Measurements from ENCODE around the gene CRABP1. TPM values are rescaled to one million over a fixed set of nuclear protein-coding genes. Genes with fewer than 3 reads are reported as not detected.

CRABP1 gene
- total RNA-seq, 4 donors from 2014 or later = not detected

GRCh38 chr15:78315686-78316282 lies 24.4 kb upstream of the CRABP1 start:
- intact Hi-C loops (cut with DNase I) = no loop called here
- whole genome bisulfite sequencing, 2 donors = 67 to 78% methylated on average over 7 of the region's 7 CpGs

GRCh38 chr15:78316283-78317083 lies 23.7 kb upstream of the CRABP1 start:
- intact Hi-C loops (cut with DNase I) = no loop called here
- 25 to 64% methylated on average over 4 to 13 of the region's 17 CpGs for WGBS, 2 donors
- DNase-seq = no peak

More at GRCh38 chr15:78315686-78316282, 24.4 kb upstream of the CRABP1 start:
- Histone ChIP-seq H3K4me1 (no peaks in the 10 kb centered on the region), H3K27ac (no peak overlapping the region), H3K36me3 (no peaks in the 10 kb centered on the region), H3K27me3 (peaks cover 0 to 10% (median 0%) of the 10 kb centered on the region in 4 donors), H3K9me3 (no peaks in the 10 kb centered on the region), H3K4me3 (no peak overlapping the region)
- no peak for DNase-seq
- TF ChIP-seq CTCF (IDR thresholded peaks at IDR 0.05) (peak in 1 of 6 experiments; percentile 11), POLR2A (IDR thresholded peaks at IDR 0.05) (no peak)

GRCh38 chr15:78317145-78317836 lies 22.9 kb upstream of the CRABP1 start:
- Histone ChIP-seq H3K36me3 (no peaks in the 10 kb centered on the region), H3K4me1 (no peaks in the 10 kb centered on the region), H3K9me3 (no peaks in the 10 kb centered on the region), H3K27ac (no peak overlapping the region), H3K4me3 (no peak overlapping the region), H3K27me3 (peaks cover 0 to 5% (median 0%) of the 10 kb centered on the region in 4 donors)
- TF ChIP-seq CTCF (IDR thresholded peaks at IDR 0.05) = peak in 1 of 6 experiments; percentile 21
- TF ChIP-seq POLR2A (IDR thresholded peaks at IDR 0.05) = no peak
- 57 to 80% methylated on average over 4 to 6 of the region's 8 CpGs for WGBS, 2 donors
- no peak for DNase-seq
- intact Hi-C loops (cut with DNase I) = no loop called here

More at GRCh38 chr15:78316283-78317083, 23.7 kb upstream of the CRABP1 start:
- H3K4me1 ChIP-seq = no peaks in the 10 kb centered on the region
- peaks cover 0 to 5% (median 0%) of the 10 kb centered on the region in 4 donors for H3K27me3 ChIP-seq
- no peaks in the 10 kb centered on the region for H3K9me3 ChIP-seq
- TF ChIP-seq POLR2A (IDR thresholded peaks at IDR 0.05) = no peak
- TF ChIP-seq CTCF (IDR thresholded peaks at IDR 0.05) = no peak
- no peaks in the 10 kb centered on the region for H3K36me3 ChIP-seq
- no peak overlapping the region for H3K27ac ChIP-seq
- no peak overlapping the region for H3K4me3 ChIP-seq

GRCh38 chr15:78319588-78319987 lies 20.6 kb upstream of the CRABP1 start:
- no peak overlapping the region for H3K4me3 ChIP-seq
- peaks cover 0 to 5% (median 0%) of the 10 kb centered on the region in 4 donors for H3K27me3 ChIP-seq
- 57 to 79% methylated on average over 6 to 8 of the region's 10 CpGs for WGBS, 2 donors
- no peaks in the 10 kb centered on the region for H3K36me3 ChIP-seq
- DNase-seq = no peak
- intact Hi-C loops (cut with DNase I) = no loop called here
- H3K4me1 ChIP-seq = no peaks in the 10 kb centered on the region
- TF ChIP-seq CTCF (IDR thresholded peaks at IDR 0.05) = no peak
- no peak for TF ChIP-seq POLR2A (IDR thresholded peaks at IDR 0.05)
- no peak overlapping the region for H3K27ac ChIP-seq
- no peaks in the 10 kb centered on the region for H3K9me3 ChIP-seq
